G401.6 (cell line): ENCODE results near the gene CDC42EP1.
"Not testable (repeated sequence)": the region's sequence is repeated elsewhere in the genome, so short reads cannot be mapped to it uniquely, and the experiment has no call there.

Experiments
- FAIRE-seq: peaks from 2 replicates; lab custom pipeline; 2012; peaks lifted over from hg19 to GRCh38; lab: Jason Lieb, UNC

The CDC42EP1 gene, protein sequence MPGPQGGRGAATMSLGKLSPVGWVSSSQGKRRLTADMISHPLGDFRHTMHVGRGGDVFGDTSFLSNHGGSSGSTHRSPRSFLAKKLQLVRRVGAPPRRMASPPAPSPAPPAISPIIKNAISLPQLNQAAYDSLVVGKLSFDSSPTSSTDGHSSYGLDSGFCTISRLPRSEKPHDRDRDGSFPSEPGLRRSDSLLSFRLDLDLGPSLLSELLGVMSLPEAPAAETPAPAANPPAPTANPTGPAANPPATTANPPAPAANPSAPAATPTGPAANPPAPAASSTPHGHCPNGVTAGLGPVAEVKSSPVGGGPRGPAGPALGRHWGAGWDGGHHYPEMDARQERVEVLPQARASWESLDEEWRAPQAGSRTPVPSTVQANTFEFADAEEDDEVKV

DNA sequence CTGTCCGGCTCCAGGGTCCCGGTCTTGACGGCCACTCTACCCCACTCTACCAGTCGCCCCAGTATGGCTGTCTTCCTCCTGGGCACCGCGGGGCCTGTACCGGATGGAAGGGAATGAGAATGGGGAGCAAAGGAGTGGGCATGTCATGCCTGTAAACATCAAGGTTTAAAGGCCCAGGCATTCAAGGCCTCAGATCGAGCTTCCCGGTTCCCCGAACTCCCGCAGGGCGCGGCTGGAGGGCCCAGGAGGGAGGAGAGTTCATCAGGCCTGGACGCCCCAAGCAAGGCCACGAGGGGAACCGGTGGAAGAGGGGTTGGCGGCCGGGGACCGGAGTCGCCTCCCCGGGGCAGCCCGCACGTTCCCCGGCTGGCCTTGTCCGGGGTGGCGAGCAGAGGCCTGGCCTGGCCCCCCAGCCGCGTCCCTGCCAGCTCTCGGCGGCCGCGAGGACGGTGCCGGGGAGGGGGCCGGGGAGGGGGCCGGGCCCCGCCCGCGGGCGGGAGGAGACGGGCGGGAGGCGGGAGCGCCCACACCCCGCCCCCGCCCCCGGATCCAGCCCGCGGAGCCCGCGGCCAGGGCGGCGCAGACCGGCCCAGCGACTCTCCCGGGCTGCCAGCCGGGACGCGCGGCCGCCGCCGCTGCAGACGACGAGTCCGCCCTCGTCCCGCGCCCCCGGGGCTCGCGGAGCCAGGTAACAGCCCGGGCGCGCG, at the start of gene CDC42EP1:
CDC42EP1 (plus strand) TSS at position 580 of the 707 bp plus-strand sequence. CDS start 5,870 bp downstream, outside the sequence.
- FAIRE-seq = no peak

DNA sequence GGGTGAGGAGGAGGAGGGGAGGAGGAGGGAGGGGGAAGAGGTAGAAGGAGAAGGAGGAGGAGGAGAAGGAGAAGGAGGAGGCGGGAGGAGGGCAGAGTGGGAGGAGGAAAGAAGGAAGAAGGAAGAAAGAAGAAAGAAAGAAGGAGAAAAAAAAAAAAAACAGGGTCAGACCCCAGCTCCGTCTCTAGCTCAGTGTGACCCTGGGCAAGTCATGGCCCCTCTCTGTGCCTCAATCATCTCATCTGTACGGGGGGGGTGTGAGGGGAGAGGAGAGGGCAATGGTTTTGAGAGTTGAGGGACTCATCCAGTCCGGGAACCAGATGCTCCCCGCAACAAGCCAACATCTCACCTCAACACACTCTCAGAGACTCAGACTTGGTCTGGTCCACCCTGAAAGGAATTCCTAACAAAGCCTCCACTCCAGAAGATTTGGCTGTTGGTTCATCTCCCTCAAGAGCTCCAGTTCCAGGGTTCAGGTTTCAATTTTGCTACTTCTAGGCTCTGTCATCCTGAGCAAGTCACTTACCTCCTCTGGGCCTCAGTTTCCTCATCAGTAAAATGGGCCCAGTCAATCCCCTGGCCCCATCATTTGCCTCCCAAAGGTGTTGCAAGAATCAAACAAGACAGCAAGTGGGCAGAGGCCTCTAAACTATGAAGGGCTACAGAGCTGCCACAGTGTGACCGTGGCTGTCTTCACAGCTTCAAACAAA, 48.7 kb upstream of the CDC42EP1 start:
- no peak for FAIRE-seq

DNA sequence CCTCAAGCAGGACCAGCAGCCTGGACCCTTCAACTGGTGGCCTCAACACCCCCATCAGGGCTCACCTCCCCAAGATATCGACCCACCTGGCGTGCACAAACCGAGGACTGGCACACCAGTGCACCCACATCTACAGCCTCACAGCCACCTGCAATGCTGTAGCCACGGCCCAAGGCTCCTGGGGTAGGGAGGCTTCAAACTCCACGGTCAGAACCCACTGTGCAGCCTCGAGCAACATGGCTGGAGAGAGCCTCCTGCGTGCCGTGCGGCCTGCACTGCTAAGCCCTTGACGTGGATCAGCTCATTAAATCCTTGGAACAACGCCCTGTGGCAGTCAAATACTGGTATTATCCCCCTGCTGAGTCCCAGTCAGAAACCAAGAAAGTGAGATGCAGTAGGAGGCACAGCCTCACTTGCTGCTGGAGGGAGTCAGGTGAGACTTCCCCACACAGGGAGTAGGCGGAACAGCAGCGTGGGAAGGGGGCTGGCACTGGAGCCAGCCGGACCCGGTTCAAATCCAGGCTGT, 45.7 kb upstream of the CDC42EP1 start:
- no peak for FAIRE-seq

DNA sequence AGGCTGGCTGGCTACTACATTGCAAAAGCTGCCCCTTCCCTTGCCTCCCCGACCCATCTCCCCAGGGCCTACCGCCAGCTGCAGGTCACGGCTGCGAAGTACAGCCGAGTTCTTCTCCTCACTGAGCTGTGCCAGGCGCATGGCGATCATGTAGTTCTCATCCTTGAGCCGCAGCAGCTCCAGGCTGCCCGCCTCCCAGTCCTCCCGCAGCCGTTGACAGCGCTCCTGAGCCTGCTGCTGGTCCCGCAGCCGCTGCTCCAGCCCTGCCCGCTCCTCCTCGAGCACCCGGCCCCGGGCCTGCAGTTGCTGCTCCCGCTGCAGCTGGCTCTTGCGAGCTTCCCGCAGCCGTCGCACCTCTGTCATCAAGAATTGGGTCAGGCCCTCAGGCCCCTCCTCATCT, 44.4 kb upstream of the CDC42EP1 start:
- no peak for FAIRE-seq

DNA sequence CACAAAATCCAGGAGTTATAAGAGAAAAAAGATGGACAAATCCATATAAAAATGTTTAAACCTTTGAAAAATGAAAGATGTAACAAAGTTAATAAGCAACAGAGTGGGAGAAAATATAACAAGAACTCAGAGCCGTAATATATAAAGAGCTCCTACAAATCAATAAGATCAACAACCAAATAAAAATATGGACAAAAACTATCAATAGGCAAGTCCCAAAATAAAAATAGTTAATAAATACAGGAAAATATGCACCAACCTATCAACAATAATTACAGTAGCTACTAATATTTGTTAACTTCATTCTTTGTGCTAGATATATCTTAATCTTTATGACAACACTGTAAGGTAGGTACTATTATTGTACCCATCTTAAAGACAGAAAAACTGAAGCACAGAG, 43.8 kb upstream of the CDC42EP1 start:
- FAIRE-seq = peak; percentile 41

DNA sequence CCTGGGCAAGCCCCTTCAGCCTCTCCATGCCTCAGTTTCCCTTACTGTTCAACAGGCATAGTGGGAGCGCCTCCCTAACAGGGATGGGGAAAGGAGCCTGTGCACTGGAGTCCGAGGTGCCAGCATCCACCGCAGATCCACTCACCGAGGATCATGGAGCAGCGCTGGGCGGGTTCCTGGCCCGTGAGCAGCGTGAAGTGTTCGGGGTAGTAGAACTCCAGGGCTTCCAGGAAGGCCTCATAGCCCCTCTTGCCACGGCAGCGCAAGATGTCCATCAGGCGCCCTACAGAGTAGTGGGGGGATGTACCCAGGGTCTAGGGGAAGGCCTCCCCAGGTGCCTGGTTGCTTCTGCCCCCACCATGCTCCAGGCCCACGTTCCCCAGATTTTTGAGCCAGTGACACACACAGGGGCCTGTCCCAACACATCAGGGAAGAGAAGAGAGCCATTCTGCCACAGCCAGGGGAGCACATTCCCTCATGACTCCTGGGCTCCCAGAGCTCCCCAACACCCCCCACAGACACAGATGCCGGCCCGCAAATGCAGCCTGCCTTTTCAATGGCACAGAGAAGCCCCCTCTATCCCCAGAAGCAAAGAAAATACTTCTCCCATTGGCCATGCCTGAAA, 42.3 kb upstream of the CDC42EP1 start:
- no peak for FAIRE-seq

DNA sequence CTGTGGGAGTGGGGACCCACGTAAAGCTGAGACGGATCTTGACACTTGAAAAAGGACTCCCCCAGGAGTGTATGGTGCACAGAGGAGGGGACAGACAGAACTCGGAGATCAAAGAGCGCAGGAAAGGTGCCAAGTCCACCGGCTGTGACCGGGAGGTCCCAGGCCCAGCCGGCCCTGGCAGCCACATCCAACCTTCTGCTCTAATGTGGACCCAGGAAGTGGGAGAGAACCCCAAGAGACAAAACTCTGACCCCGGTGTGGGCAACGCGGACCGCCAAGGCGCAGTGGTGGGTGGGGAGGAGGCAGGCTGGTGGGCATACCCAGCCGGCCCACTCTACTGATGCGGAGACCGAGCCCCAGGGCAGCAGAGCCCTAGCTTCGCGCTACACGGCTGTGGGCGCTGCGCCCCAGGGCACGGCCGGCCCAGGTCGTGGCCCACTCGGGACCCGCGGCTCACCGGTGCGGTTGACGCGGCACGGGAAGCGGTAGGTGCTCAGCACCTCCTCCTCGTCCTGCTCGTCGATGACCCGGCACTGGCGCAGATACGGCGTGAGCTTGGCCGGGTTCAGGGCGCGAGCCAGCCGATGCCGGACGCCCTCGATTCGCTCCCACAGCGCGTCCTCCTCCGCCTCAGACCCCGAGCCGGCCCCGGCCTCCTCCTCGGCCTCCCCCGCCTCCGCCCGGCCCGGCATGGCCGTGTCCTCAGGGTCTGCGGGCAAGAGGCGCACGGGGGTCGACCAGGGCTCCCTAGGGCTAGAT, 41.6 kb upstream of the CDC42EP1 start:
- FAIRE-seq = no peak

DNA sequence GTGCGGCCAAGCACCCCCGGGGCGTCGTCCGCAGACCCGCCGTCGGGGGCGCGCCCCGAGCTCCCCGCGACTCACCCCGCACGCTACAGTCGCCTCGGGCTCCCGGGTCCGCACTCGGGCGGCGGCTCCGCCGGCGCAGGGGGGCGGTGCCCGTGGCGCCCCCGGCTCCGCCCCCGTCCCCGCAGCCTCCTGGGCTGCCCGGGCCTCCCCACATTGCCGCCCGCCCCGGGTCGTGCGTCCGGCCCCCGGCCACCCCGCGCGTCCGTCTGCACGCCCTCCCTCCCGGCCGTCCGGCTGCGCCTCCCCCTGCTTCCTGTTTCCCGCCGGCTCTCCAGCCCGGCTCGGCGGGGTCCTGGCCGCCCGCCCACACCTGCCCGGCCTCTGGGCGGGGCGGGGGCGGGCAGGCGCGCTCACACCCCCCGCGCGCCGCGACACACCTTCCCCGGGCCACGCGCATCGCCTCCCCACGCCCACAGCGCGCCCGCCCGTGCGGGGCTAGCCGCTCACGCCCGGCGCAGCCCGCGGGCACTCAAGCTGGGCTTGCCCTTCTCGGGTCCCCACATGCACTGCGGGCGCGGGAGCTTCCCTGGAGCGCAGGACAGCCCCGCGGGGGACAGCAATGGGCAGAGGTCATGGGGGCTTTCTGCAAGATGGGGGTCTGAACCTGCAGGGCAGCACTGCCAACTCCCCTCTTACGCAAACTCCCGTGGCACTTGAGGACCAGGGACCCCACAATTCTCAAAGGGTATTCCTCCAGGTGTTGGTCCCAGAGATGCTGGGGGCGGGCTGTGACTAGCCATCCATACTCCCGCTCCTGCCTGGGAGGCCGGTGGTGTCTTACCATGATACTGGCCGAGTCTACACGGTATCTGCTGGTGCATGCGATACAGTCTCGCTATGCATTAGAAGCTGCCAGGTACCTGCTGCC, 40.7 kb upstream of the CDC42EP1 start, which contains the start of gene CARD10:
CARD10 (minus strand) TSS at position 148 of the 928 bp plus-strand sequence. CDS start 215 bp downstream, outside the sequence.
- FAIRE-seq = no peak

DNA sequence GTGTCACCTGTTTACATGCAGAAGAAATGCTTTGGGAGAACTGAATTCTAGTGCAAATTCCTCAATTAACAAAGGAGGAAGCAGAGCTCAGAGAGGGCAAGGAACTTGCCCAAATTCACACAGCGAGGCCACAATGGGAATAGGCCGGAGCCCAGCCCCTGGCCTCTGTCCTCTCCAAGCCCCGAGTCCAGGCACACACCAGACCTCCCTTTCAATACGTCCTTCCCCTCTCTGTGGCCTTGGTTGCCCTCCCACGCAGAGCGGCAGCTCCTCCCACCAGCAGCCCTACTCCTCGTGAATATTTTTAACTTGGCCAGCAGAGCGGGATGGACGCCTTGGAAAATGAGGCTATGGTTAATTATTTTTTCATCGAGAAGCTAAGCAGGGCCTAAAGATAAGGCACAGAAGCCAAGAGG, 39.5 kb upstream of the CDC42EP1 start:
- FAIRE-seq = no peak

DNA sequence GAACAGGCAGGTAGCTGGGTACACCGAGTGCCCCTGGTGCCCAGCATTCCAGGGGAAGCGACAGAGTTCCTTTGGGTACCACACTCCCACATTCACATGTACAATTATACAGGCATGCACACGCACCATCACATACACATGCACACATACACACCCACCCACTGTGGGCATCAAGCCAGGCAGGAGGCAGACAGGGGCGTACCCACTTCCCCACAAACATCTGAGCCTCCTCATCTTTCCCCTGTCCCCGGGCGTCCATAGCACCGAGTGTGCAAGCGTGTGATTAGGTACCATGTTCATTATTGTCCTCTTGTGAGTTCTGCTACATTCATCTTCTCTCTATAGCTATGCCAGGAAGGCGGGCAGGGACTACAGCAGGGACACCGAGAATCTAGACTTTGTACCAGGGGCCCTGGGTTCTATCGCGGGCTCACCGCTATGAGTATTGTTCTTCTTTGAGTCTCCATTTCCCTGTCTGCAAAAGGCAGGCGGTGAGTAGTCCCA, 39.0 kb upstream of the CDC42EP1 start:
- FAIRE-seq = no peak

DNA sequence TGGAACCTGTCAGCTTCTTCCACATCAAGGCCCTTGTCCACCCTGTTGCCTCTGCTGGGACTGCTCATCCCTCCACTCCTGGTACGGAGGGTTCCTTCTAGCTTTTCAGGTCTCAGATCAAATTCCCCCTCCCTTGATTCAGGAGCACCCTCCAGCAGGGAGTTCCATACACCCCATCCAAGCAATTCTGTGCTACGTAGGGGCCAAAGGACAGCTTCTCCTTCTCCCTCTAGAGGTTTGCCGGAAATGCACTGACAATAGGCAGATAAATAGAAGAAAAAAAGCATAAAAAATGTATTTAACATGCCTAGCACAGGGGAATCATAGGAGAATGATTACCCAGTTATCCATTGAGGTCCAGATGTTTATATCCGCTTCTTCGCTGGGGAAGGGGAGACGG, 37.8 kb upstream of the CDC42EP1 start:
- FAIRE-seq = no peak

DNA sequence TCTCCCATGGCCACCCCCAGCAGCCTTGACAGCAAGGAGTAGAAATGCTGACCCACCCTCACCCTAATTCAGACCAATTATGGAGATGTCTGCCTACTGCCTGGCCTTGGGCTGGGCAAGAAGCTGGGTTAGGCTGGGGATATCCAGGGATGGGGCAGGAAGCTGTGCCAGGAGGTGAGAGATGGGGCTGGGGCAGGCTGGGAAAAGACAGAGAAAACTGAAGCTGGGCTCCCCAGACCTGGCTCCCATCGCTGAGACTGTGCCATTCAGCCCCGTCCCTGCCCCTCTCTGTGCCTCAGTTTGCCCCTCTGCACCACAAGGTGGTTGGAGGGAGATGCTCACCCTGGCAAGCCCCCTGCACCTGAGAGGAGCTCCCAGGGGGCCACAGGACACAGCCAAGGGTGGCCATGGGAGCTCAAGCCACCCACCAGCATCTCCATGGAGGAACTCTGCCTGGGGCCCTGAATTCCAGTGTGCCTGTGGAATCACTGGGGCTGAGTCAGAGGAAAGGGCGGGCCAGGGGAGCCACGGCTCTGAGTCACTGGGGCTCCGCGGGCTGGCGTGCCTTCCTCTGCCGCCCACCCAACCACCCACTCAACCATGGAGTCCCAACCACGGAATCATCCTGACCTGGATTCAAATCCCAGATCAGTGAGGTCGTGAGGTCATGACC, 35.1 kb upstream of the CDC42EP1 start:
- no peak for FAIRE-seq

DNA sequence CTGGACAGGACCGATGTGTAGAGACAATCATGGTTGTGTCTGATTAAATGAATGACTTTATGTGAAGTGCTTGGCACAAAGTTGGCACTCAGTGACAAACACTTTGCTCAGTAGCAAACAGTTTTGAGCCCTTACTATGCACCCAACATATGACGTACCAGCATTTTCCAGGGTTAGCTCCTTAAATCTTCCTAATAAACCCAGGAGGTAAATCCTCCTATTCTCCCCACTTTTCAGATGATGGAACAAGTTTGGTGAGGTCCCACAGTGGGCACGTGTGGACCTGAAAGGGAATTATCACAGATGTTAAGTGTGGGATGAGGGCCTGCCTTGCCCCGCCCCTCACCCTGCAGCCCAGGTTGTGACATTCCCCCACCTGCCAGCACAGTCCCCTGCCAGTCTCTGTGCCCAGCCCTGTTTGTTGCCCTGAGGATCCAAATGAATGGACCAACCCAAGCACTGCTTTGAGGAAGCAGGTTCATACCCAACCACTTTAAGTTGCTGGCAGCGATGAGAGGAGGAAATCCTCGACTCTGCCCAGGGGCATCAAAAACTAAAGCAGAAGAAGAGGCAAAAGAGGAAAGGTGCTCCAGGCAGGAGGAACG, 34.4 kb upstream of the CDC42EP1 start:
- FAIRE-seq = no peak

DNA sequence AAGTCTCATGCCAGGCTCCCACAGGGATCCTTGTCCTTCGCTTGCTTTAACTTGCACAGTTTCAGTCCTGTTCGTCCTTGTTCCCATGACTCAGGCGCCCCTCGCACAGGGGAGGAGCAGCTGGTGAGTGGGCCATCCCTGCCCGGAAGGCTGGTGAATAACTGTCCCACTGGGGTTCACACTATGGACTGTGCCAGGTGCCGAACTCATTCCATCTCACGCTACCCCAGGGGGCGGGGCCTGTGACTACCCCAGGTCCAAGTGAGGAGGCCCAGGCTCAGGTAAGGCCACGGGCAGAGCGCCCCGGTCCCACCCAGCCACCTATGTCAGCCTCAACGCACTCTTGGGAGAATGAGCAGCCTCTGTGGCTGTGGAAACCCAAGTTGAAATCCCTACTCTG, 33.9 kb upstream of the CDC42EP1 start:
- no peak for FAIRE-seq

DNA sequence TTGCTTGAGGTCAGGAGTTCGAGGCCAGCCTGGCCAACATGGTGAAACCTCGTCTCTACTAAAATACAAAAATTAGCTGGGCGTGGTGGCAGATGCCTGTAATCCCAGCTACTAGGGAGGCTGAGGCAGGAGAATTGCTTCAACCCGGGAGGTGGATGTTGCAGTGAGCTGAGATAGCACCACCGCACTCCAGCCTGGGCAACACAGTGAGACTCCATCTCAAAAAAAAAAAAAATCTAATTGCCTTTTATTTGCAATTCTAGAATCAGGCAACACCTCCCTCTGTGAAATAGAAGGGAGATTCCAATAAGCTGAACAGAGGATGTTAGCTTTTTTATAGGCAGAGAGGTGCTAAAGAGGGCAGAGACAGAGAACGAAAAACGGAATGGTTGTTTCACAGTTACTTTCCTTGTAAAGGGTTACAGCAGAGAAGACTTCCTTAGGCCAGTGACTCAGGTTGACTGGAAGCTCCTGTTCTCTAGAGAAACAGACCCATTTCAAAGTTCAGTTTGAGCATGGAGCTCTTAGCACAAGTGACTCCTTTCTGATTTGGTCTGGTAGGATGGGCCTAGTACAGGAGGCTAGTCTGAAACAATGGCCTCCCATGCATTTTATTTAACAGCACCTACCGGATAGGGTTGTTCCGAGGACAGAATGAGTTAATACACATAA, 33.1 kb upstream of the CDC42EP1 start:
- FAIRE-seq = not testable (repeated sequence)

DNA sequence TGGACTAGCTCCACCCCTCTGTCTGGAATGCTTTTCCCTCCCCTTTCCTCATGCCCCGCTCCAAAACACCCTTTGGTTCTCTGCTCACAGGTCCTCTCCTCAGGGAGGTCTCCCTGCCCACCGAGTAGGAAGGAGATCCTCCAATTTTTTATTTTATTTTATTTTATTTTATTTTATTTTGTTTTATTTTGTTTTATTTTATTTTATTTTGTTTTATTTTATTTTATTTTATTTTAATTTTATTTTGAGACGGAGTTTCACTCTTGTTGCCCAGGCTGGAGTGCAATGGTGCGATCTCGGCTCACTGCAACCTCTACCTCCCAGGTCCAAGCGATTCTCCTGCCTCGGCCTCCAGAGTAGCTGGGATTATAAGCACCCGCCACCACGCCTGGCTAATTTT, 32.3 kb upstream of the CDC42EP1 start:
- not testable (repeated sequence) for FAIRE-seq

DNA sequence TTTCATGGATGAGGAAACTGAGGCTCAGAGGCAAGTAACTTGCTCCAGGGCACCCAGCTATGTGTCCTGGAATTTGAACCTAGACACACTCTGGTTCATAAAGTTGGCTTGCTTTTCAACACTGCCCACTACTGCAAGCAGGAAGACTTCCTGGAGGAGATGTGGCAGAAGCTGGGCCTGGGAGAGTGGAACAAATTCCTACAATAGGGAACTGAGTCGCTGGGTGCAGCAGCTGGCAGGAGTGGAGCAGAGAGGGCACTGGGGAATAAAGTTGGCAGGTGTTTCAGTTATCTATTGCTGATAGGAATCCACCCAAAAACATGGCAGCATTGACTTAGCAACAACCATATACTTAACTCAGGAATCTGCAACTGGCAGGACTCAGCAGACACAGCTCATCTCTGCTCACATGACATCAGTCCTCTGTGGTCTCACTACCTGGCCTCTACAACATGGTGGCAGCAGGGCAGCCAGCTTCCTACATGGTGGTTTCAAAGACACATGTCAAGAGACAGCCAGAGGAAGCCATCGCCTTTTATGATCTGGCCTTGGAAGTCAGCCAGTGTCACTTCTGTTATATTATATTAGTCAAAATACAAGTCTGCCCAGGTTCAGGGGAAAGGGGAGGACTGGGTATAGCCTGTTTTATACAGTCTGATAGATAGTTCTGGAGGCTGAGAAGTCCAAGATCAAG, 30.5 kb upstream of the CDC42EP1 start:
- FAIRE-seq = no peak

DNA sequence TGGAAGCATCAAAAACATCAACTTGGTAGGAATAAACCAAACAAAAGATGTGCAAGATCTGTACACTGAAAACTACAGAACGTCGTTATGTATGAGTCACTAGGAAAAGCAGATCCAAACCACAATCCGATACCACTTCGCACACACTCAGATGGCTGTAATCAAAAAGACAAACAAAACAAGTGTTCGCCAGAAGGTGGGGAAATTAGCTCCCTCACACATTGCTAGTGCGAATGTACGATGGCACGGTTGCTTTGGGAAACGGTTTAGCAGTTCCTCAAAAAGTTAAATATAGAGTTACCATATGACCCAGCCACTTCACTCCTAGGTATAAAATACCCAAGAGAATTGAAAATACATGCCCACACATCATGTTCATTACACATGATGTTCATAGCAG, 26.3 kb upstream of the CDC42EP1 start:
- no peak for FAIRE-seq
